ENCODE results near the gene PTGFRN. TPM values are rescaled to one million over a fixed set of nuclear protein-coding genes. Genes with fewer than 3 reads are reported as not detected.
A peak's percentile ranks its signal among the peaks of the same experiment; 100 is the strongest.

Gene PTGFRN
- total RNA-seq, 4 donors from 2014 or later: 10.7 to 39.8 (median 28.5) TPM

- ATAC-seq (ENCODE audit: low FRiP score) (no peak), DNase-seq (ENCODE audit: low spot score) (no peak)
- no peak for TF ChIP-seq CTCF (IDR thresholded peaks at IDR 0.05)
These were observed 73.4 kb downstream of the PTGFRN start for GRCh38 chr1:116983112-116983511.

- ATAC-seq (ENCODE audit: low FRiP score) (no peak), DNase-seq (ENCODE audit: low spot score) (no peak)
- TF ChIP-seq CTCF (IDR thresholded peaks at IDR 0.05): no peak
These were observed 74.0 kb downstream of the PTGFRN start for GRCh38 chr1:116983678-116984077.

GRCh38 chr1:116984406-116985160 lies 74.9 kb downstream of the PTGFRN start:
- no peak for TF ChIP-seq CTCF (IDR thresholded peaks at IDR 0.05)
- DNase-seq (ENCODE audit: low spot score) (no peak), ATAC-seq (ENCODE audit: low FRiP score) (peak; percentile 26)

GRCh38 chr1:116986421-116987255 lies 76.9 kb downstream of the PTGFRN start:
- no peak for TF ChIP-seq CTCF (IDR thresholded peaks at IDR 0.05)
- DNase-seq (ENCODE audit: low spot score): no peak
- ATAC-seq (ENCODE audit: low FRiP score): no peak

GRCh38 chr1:116987256-116987555 lies 77.5 kb downstream of the PTGFRN start:
- ATAC-seq (ENCODE audit: low FRiP score) (no peak), DNase-seq (ENCODE audit: low spot score) (no peak)
- TF ChIP-seq CTCF (IDR thresholded peaks at IDR 0.05): no peak

- no peak for DNase-seq (ENCODE audit: low spot score)
- peak; percentile 90 for ATAC-seq (ENCODE audit: low FRiP score)
- no peak for TF ChIP-seq CTCF (IDR thresholded peaks at IDR 0.05)
These were observed 78.5 kb downstream of the PTGFRN start for GRCh38 chr1:116988248-116988647.

Measured in omental fat pad (tissue), 4 donors.